CD4-positive, alpha-beta T cell treated with Interleukin-17A for 4 hours (primary cell): ENCODE data around the gene VARS1.

Experiments
- DNase-seq: peaks from one replicate; pipeline ENCODE4 v3.0.0-alpha.2; 2020; ENCODE audit warnings: mixed read lengths

Gene VARS1

DNA sequence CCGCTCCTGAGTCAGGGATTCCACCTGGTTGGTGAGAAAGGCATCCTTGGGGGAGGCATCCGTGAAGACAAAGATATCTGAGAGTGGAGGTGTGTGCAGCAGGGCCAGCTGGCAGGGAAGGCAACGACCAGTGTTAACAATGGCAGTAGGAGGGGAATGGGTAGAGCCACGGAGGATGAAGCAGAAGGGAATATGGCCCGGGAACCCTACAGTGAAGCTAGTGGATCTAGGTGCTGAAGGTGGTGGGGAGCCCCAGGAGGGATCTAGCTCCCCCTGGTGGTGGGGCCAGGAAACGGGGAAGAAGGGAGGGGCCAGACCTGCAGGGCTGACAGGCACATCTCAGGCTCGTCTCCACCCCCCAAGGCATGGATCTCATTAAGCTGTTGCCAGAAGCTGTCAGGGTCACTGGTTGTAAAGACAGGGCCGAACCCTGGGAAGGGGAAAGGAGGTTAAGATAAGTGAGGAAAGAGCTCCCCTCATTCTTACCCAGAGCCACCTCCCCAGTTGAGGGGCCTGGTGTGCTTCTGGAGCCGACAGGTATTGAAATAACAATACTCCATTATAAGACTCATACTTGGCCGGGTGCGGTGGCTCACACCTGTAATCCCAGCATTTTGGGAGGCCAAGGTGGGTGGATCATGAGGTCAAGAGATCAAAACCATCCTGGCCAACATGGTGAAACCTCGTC, 25.7 kb downstream of the VARS1 start:
- DNase-seq = peak; percentile 81

DNA sequence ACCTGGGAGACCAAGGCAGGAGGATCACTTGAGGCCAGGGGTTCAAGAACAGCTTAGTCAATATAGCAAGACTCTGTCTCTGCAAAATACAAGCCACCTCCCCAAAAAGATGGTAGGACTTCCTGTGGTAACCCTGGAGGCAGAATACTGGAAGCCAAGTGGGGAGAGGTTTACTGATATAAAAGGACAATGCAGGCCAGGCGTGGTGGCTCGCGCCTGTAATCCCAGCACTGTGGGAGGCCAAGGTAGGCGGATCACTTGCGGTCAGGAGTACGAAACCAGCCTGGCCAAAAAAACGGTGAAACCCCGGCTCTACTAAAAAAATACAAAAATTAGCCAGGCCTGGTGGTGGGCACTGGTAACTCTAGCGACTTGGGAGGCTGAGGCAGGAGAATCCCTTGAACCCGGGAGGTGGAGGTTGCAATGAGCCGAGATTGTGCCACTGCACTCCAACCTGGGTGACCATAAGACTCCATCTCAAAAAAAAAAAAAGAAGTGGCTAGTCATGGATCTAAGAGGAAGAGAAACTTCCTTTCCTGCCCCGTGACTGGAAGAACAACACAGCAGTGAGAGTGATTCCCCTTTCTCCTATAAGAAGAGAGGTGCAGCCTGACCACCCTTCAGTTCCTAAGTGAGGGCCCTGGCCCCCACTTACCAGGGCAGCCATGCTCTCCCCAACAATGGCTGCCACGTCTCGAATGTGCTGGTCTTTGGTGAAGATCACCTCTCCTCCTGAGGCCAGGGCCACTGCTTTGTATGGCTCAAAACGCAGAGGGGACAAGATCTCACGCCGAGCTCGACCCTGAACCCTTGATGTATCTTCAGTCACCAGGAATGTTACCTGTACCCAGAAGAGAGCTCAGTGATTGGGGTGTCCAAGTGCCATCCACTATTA, 26.9 kb downstream of the VARS1 start:
- no peak for DNase-seq

DNA sequence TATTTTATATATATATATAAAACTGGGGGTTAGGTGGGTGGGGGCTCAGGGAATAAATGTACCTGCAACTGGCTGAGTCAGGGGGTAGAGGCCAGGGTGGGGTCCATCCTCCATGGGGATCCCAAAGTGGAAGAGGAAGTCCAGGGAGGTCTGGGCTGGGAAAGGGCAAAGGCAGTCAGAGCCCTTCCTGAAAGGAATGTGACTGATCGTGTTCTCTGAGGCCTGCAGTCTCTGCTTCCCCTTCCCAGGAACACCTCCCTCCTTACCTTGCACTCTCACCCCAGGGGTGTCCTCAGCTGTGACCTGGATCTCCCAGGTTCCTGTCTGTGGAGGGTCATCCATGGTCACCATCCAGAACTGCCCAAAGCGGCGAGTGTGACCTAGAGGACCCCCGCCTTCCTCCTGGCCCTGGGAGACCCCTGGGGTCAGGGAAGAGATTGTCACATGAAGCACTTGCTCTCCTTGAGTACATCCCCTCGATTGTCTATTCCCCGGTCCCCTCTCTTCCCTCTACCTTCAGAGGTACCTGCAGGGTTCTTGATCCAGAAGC, 28.4 kb downstream of the VARS1 start:
- DNase-seq = no peak

DNA sequence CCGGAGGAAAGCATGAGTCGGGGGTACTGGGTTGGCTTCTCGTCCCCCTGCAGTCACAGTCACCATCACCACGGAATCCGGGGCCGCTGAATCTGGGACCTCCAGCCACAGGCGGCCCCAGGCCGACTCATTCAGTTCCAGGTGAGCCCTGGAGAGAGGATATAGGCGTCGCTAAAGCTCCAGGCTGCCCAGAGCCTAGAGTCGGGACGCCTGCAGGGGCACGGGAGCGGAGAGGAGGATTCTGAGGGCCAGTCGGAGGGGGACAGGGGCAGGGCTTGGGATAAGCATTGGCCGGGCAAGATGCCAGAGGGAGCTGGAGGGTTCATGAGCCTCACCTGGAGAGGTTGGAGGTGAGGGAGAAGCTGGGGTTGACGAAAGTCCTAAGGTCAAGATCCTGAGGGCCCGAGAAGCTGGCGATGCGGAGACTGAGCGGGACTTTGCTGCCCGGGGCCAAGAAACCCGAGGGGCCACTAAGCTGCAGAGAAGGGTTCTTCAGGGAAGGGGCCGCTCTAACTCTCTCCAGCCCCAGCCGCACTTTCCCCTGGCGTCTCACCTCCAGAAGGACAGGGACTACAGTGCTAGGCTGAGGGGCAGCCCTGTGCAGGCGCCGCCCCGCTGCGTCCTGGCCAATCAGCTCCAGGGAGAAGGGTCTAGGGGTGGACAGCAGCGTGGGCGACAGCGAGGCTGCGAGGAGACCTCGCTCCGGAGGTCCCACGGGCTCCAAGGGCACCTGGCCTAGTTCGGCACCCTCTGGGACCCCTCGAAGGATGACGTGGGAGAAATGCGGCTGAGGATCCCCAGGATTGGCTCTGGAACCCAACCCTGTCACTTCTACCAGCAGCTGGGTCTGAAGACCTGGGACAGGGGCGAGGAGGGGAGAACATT, 29.4 kb downstream of the VARS1 start:
- no peak for DNase-seq

DNA sequence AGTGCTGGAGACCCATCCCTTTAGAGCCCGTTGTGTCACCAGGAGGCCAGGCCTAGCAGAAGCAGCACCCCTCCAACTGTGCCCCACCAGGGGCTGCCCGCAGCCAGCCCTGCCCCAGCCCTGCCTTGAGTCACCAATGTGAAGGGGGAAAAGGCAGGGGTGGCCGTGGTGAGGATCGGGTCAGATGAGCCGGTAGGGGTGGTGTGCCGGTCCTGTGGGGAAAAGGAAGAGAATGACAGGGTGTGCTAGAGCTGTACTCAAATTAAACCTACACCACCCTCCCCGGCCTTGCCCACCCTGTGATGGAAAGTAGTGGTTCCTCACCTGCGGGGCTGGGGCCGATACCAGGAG, 30.0 kb downstream of the VARS1 start:
- DNase-seq = no peak

DNA sequence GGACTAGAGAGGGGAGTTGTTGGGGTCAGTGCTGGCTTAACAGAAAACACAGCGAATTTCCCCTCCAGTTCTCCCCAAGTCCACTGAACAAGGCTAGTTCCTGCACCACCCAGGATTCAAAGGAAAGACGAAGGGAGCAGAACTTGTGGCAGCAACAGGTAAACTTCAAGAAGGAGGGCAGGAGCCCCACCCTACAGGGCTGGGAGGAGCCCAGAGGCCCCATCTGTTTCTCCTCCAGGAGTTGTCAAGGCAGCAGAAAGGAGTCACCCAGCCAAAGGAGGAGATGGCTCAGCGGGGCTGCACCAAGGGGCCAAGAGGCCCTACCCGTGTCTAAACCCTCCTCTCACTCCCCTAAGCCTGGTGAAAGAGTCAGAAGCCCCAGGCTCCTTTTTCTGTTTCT, 31.4 kb downstream of the VARS1 start:
- DNase-seq = no peak

DNA sequence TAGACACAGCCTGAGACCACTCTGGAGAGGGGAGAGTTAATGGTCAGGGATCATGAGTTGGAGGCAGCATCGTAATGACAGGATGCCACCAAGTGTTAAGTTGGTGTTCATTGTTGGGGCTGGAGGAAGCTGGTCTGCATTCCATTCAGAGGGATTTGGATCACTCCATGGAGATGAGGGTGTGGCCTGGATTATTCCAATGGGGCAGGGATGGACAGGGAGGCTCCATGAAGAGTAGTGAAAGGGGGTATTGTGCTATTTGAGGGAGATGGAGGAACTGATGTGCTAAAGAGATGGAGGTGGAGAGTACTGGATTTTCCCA, 32.0 kb downstream of the VARS1 start:
- DNase-seq = no peak

DNA sequence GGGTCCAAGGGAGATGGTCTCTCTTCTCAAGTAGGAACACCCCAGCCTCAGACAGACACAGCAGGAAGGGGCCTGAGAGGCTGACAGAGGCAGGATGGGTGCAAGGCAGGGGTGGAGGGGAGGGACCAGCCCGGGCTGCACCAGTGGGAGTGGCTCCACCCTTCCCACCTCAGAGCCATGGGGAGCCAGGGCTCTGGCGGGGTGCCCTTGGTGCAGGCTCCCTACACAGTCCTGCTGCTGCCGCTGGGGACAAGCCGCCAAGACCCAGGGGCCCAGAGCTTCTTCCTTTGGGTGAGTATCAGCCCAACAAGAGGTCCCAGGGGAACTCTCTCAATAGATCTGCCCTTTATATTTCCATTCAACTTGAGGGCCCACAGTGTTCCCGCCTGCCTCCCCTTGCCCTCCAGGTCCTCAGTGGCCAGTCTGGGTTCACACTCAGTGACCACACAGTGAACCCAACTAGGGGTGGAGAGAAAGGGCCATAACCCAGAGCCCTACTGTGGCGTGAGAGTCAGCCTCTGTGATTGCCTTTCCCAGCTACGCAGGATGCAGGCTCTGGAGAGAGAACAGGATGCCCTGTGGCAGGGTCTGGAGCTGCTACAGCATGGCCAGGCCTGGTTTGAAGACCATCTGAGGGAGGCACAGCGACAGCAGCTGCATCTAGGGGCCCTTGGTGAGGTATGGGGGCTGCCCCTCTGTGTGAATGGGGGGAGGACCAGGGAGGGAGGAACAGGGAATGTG, 32.5 kb downstream of the VARS1 start:
- no peak for DNase-seq

DNA sequence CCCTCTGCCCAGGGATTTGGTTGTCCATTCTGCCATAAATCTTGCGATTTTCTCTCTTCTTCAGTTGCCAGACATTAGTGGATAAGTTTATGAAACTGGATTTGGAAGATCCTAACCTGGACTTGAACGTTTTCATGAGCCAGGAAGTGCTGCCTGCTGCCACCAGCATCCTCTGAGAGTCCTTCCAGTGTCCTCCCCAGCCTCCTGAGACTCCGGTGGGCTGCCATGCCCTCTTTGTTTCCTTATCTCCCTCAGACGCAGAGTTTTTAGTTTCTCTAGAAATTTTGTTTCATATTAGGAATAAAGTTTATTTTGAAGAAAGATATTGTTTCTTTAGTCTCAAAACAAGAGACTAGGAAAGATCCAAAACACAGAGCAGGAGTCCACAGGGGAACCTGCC, 33.2 kb downstream of the VARS1 start, which contains the start of gene SAPCD1:
SAPCD1 (plus strand) TSS at position 301 of the 400 bp plus-strand sequence. CDS start 399 bp downstream, outside the sequence.
- no peak for DNase-seq

DNA sequence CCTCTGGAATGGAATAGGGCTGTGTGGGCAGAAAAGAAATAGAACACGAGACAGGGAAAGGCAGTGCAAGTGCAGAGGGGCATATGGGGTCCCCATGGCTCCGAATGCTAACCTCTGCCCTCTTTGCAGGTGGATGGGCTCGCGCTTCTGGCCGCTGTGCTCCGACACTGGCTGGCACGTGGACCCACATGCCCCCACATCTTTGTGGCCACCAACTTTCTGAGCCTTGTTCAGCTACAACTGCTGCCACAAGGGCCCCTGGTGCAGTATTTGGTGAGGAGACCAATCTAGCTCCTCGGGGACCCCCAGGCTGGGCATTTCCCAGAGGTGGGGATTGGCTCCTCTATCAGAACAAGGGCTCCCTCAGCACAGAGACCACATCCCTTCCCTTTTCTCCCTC, 34.2 kb downstream of the VARS1 start:
- DNase-seq = no peak

DNA sequence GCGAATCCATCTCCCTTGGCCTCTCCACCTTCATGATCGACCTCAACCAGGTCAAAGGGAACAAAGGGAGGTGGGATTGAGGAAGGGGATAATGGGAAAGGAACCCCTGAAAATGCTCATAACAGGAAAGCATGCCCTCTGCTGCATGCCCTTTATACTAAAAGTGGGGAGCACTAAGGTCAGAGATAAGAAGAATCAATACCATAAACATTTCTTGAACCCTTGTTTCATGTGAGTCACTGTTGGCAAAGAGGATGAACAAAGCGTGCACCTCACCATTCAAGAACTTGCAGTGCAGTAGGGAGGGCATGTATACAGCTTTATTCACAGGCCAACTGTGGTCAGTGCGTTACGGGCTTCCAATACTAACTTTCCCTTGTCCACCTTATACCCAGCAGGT, 34.8 kb downstream of the VARS1 start:
- DNase-seq = no peak

DNA sequence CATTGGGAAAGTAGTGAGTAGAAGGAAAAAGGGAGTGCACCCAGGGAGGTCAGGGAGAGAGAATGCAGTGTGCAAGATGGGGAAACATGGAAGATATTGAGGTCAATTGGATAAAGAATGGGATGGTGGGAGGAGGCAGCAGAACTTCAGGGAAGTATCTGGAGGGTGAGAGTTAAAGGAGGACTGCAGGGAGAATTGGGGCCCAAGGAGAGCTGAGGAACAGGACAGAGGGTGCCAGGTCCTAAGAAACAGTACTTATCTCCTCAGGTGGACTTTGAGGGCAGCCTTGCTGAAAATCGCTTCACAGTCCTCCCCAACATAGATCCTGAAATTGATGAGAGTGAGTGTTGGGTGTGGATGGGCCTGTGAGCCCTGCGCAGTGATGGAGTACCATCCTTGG, 37.3 kb downstream of the VARS1 start:
- DNase-seq = no peak

DNA sequence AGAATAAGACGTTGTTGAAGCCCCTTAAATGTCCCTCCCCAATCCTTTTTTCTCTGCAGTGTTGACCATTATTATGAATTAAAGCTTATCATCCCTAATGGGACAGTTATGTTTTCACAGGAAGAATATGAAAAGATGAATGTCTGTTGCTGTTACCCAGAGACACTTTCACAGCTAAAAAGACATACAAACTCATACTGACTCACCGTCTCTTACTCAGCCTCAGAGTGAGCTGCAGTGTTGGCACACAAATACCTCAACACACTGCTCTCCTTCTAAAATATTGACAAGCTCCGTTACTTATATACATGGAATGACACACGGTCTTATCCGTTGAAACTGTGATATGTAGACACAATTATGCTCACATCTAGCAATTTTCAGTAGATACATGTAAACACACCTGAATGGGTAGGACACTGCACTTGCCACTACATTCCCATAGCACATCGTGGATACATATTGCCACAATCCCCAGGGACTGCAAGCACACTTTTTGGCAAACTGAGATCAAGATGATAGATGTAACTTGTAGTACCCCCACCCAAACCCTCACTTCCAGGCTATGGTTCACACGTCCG, 42.7 kb downstream of the VARS1 start:
- DNase-seq = no peak

DNA sequence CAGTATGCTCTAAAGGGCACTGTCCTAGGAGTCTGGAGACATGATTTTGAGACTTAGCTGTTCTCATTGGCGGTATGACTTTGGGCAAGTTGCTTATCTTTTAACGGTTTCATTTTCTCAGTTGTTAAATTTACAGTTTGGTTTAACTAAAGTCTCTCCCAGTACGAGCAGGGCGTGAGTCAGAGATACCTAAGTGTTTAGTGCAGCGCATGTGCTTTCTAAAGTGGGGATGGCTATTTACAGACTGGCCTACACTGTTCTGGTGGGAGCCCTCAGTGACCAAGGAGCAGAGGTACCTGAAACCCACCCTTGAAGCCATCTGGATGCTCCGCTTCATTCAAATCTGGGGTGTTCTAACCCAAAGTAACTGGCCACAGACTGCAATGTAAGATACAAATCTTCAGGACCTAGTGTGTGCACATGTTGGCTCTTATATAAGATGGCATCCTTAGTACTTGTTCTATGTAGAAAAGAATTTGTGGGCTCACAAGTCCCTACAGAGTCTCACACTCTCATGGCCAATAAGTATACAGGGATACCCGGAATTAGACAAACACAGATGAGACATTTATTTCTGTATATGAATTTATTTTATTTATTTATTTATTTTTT, 45.0 kb downstream of the VARS1 start:
- DNase-seq = no peak

DNA sequence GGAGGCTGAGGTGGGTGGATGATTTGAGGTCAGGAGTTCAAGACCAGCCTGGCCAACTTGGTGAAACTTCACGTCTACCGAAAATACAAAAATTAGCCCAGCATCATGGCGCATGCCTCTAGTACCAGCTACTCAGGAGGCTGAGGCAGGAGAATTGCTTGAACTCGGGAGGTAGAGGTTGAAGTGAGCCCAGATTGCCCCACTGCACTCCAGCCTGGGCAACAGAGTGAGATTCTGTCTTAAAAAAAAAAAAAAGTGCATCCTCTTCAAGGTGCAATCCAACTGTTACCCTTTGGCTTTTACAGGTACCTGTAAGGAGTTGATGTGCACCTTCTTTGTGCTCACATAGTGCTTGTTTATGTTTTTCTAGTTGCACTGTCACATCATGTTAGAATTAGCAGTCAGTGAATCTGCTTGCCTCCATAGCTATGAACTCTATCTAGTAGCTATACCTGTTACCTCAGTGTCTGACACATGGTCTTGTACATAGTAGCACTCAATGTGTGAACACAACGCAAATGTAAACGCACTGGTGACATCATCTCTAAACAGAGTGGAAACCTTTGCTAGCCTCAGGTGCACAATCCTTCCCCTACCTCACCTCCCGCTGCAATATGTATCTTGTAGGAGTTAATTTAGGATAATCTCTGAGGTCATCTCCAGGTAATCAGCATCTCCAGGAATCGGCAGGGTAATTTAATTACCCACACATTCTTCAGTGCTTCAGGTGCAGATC, 46.1 kb downstream of the VARS1 start:
- no peak for DNase-seq
